NCI-H2029 (cell line): Measurements from ENCODE around the gene PABPN1L.

ENCODE experiments used
- DNase-seq: peaks from one replicate; lab custom pipeline; 2025; lab: John Stamatoyannopoulos, UW

Gene PABPN1L

DNA sequence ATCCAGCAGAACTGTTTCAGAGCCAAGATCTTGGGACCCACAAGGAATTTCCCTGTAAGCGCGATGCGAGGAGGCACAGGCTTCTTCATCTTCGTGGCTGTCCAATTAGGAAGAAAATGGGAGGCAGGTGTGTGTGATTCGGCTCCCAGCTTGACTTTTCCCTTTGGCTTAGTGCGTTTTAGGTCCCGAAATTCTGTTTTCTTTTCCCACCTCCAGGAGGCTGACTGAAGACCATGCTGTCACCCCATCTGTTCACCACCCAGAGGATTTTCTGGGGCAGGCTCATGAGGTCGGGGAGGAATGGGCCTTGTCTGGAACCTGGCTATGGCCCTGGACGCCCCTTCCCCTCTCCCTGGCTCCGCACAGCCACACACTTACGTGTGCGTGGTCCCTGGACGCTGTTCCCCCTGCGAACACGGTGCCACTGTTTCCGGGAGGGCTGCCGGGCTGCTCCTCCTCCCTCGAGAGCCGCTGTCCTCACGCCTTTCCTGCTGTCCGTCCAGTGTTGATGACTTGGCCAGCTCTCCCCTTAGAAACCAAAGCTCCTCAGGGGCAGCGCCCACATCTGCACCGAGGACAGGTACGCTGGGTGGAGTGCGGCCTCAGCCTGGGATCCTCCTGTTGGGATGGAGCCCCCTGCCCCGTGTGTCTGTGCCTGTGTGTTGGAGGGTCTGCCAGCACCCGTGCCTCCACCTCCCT lies 2.7 kb upstream of the PABPN1L start:
- no peak for DNase-seq

GRCh38 chr16:88867581-88868246 lies 1.3 kb upstream of the PABPN1L start:
- DNase-seq, result no peak

DNA sequence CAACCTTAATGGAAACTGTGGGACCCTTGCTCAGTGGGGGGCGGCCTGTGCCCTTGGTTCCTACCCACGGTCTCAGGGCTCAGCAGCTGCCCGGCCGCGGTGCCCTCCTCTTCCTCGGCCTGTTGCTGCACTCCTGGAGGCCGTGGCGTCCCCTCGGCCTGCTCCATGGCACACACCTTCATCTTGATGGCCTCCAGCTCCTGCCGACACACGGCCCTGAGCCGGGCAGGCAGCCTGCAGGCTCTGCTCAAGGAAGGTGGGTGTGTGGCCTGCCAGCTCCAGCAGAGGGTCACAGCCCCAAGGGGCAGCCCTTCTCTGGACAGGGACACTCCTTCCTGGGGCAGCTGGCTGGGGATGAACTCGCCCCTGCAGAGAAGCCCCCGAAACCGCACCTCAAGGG lies 718 bp downstream of the PABPN1L start:
- no peak for DNase-seq

DNA sequence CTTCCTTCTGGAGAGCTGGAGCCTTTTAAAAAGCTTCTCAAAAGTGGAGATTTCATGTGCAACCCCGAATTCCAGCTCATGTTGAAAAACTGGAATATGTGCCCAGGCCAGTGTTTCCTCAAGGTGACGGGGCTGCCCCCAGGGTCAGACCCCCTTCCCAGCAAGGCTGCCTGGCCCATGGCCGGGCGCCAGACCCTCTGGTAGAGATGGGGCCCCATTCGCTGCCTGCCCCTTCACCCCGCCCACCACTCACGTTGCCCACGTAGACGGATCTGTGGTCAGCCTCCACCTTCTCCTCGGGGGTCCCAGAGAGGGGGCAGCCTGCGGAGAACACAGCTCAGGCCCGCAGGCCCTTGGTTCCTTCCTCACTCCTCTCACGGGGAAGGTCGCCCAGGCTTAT lies 1.1 kb downstream of the PABPN1L start:
- no peak for DNase-seq

DNA sequence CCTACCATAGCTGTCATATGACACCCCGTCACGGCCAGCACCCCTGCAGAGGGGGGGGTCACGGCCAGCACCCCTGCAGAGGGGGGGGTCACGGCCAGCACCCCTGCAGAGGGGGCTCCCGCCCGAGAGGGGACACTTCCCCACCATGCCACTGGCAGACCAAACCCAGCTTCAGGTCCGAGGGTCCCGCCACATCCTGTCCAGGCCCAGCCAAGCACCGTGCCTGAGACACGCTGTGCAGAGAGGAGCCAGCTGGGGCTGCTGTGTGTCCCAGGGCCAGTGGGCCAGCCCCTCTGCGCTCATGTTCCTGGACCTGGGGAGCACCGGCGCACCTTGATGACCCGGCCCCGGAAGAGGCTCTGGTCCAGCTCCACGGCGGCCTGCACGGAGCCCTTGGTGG lies 1.9 kb downstream of the PABPN1L start:
- no peak for DNase-seq

DNA sequence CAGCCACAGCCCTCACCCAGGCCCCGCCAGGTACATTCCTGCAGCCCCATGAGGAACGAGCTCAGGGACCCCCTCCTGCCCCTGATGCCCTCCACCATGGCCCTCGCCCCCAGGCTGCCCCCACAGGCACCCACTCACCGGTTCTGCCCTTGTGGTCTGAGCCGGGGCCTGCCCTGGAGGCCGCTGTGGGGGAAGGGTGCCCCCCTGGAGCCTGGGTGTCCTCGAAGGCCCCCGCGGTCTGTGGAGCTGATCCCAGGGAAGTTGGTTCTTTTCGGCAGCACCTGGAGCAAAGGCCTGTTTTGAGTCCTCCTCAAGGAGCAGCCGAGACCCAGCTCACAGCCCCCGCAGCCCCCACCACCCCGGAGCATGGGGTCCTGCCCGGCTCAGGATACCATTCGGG lies 2.4 kb downstream of the PABPN1L start:
- DNase-seq, result no peak

GRCh38 chr16:88863426-88863825 lies 3.0 kb downstream of the PABPN1L start:
- no peak for DNase-seq

DNA sequence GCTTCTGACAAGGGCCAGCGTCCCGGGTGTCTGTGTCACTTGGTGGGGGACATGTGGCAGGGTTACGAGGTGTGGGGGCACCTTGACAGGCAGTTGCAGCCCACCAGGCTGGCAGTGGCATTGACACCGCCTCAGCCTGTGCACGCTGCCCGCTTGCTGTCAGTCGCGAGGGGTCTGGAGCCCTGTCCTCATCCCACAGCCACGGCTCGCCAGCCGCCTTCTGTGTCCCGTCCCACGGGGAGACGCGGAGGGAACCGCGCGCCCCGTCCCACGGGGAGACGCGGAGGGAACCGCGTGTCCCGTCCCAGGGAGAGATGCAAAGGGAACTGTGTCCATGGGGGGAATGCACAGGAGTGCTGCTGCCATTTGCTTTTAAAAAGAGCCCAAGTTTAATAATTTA lies 3.5 kb downstream of the PABPN1L start:
- no peak for DNase-seq

GRCh38 chr16:88861359-88861758 lies 5.1 kb downstream of the PABPN1L start:
- DNase-seq, result no peak

- no peak for DNase-seq
Measured at GRCh38 chr16:88859381-88860091, 6.9 kb downstream of the PABPN1L start.

DNA sequence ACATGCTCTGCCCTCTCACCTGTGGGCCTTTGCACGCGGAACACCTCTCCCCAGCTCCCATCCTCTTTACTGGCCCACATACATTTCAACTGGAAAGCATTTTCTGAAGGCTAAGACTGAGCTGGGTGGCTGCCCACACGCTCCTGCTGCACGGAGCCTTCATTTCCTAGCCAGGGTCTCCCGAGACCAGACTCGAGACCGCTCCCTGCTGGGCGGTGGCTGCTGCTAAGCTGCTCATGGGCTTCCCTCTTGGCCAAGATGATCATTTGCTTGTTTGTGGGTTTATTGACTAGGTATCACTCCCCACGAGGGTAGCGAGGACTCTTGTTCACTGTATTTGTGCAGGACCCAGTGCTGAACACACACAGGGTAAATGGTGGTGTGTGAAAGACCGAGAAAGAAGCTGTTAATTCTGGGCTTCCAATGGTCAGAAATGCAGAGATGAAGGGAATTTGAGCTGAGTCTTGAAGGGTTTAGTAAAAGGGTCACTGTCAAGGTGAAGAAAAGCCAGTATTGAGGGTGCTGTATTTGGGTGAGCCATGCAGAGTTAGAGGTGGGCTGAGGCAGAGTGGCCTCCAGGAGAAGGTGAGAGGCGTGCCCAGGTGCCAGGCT lies 8.6 kb downstream of the PABPN1L start:
- DNase-seq, result no peak

DNA sequence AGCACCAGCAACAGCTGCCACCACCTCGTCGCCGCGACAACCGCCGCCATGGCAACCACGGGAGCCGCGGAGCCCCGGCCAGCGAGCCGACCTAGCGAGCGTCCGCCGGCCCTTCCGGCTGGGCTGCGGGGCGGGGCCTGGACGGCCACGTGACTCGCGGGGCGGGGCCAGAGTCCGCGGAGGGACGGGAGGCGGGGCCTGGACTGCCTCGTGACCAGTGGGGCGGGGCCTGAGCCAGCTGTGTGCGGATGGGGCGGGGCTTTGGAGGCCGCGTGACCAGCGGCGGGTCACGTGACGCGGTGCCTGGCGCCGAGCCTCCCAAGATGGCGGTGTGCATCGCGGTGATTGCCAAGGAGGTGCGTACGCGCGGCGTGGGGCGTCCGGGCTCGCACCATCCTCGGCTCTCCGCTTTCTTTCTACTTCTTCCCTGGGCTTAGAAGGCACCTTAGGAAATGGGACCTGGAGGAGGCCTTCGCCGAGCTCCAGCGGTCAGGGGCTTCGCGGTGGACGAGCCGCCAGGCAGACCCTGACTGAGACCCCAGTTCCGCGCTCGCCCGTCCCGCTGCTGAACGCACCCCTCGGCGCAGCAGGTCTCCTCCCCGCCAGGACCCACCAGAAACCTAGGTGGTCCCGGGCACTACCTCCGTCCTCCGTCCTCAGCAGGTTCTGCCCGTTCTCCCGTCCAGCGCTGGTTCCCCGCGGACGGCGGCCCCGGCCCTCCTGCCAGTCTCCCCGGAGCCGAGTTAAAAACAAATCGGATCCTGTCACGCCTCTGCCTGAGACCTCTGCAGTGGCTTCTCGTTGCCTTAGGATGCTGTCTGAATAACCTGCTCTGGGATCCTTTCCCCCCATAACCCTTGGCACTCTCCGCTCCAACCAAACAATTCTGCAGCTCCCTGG lies 9.4 kb downstream of the PABPN1L start, which contains the start of the genes GALNS and TRAPPC2L:
Gene GALNS (minus strand): TSS at position 120 of the 900 bp plus-strand sequence. CDS start 70 bp downstream, at position 50.
Gene TRAPPC2L (plus strand): TSS at position 300 of the 900 bp plus-strand sequence. CDS start 24 bp downstream, at position 324.
- DNase-seq, result peak; percentile 74

DNA sequence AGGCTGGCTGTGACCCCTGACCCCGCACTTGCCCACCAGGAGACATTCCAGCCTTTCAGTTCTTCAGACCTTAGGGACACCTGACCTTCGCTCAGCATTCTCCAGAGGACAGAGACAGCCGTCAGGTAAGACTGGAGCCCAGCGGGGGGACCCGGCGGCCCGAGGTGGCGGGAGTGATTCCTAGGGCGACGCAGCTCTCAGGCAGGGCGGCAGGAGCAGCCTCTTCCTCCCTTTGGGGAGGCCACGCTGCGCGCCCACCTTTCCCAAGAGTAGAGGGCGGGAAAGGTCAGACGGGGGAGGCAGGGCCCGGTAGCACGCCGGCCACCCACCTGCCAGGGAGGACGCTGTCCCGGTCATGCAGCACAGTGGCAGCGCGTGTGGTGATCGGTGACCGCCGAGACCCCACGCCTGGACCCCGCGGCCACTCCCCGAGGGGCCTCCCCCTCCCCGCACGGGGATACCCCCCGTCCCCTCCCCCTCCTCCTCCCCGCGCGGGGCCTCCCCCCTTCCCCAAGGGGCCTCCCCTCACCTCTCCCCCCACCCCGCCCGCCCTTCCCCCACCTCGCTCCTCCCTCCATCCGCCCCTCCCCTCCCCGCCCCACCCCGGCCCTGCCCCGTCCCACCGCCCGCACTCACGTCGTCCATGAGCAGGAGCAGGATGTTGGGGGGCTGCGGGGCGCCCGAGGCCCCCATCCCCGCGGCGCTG lies 10.2 kb downstream of the PABPN1L start:
- no peak for DNase-seq

DNA sequence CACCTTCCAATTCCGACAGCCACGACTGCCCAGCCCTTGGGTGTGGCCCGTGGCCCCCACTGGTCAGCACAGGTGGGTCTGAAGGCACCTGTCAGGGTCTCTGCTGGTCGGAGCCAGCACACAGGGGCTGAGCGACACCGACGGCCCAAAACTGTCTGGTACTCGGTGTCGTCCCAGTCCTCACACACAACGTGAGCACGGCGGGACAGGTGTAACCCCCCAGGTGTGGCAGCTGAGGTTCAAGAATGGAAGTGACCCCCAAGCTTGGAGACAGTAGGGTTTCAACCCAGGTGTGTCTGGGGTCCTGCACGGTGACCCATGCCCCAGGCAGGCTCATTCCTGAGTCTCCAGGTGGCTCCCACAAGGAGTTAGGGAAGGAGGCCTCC lies 10.7 kb downstream of the PABPN1L start:
- DNase-seq, result no peak

- DNase-seq, result no peak
Measured at GRCh38 chr16:88855176-88855575, 11.3 kb downstream of the PABPN1L start.

- no peak for DNase-seq
Measured at GRCh38 chr16:88854306-88855111, 12.0 kb downstream of the PABPN1L start.

GRCh38 chr16:88853325-88853941 lies 13.0 kb downstream of the PABPN1L start:
- DNase-seq, result no peak

DNA sequence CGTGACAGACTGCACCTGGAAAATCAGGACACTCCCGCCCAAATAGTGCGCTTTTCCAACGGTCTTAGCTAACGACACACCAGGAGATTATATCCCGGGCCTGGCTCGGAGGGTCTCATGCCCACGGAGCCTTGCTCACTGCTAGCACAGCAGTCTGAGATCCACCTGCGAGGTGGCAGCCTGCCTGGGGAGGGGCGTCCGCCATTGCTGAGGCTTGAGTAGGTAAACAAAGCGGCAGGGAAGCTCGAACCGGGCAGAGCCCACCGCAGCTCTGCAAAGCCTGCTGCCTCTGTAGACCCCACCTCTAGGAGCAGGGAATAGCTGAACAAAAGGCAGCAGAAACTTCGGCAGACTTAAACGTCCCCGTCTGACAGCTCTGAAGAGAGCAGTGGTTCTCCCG lies 14.8 kb downstream of the PABPN1L start:
- no peak for DNase-seq

DNA sequence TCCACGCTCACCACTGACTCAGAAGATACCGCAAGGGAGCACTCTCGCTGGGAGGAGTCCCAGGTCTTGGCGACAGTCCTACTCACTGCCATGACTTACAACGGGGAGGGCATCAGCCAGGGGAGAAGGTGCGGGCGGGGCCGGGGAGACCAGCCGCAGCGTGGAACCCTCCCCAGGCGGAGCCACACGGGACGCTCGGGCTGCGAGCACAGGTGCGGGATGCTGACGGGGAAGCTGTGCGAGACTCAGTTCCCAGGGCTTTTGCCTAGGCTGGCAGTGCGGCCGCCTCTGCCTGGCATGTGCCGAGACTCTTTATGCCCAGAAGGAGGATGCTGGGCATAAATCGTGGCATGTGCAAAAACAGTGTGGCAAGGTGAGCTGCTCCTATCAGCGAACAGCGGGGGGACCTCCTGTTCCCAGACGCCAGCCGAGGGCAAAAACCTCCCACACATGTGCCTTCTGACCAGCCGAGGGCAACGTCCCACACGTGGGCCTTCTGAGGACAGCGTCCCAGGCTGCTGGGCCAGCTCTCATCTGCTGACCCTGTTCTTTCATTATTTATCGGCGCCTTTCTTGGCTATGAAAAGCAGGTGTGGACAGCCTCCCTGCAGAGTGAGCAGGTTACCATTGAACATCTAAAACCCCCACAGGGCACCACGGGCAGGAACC lies 15.8 kb downstream of the PABPN1L start:
- no peak for DNase-seq
